Liver (tissue), 9 donors: ENCODE data around the gene FGF12. TPM values are rescaled to one million over a fixed set of nuclear protein-coding genes. Genes with fewer than 3 reads are reported as not detected.

ENCODE experiments used
- DNase-seq: peaks from one replicate; pipeline ENCODE4 v3.0.0-alpha.2; 2017; ENCODE audit warnings: low spot score
- H3K27ac ChIP-seq, 2 donors: one replicate each; pipeline ENCODE4 v1.7.0; 2013; ENCODE audit warnings: inconsistent platforms in 2 of 2, low read length in 2 of 2, control low read depth in 1 of 2, low read depth in 1 of 2, mild to moderate bottlenecking in 1 of 2
- H3K27me3 ChIP-seq, 4 donors: one replicate each; pipeline versions ENCODE4 v1.6.1 to v1.7.0; 2013; ENCODE audit warnings: low read length in 3 of 4, inconsistent platforms in 1 of 4, mild to moderate bottlenecking in 1 of 4, moderate library complexity in 1 of 4; ENCODE audit not compliant: control insufficient read depth in 4 of 4, insufficient read depth in 4 of 4
- H3K36me3 ChIP-seq, 4 donors: one replicate each; pipeline versions ENCODE4 v1.6.1 to v1.7.0; 2013; ENCODE audit warnings: low read length in 3 of 4, mild to moderate bottlenecking in 3 of 4, low read depth in 1 of 4, moderate library complexity in 1 of 4; ENCODE audit not compliant: control insufficient read depth in 4 of 4, insufficient read depth in 3 of 4
- H3K4me1 ChIP-seq, 4 donors: one replicate each; pipeline versions ENCODE4 v1.6.1 to v1.7.0; 2013; ENCODE audit warnings: low read length in 3 of 4, mild to moderate bottlenecking in 3 of 4, moderate library complexity in 1 of 4; ENCODE audit not compliant: control insufficient read depth in 4 of 4, insufficient read depth in 4 of 4
- H3K4me3 ChIP-seq, 3 donors: one replicate each; pipeline versions ENCODE4 v1.6.1 to v1.7.0; 2013; ENCODE audit warnings: low read length in 3 of 3, control low read depth in 1 of 3, low read depth in 1 of 3, mild to moderate bottlenecking in 1 of 3
- H3K9ac ChIP-seq, 2 donors: one replicate each; pipeline ENCODE4 v1.7.0; 2013; ENCODE audit warnings: low read length in 2 of 2, mild to moderate bottlenecking in 2 of 2, moderate library complexity in 2 of 2, control low read depth in 1 of 2, low read depth in 1 of 2
- H3K9me3 ChIP-seq, 4 donors: one replicate each; pipeline versions ENCODE4 v1.6.1 to v1.7.0; 2013; ENCODE audit warnings: low read length in 3 of 4; ENCODE audit not compliant: control insufficient read depth in 4 of 4
- FOXA1 ChIP-seq: IDR thresholded peaks from 2 replicates; pipeline ENCODE4 v1.6.1; 2016; ENCODE audit warnings: antibody characterized with exemption
- GABPA ChIP-seq, 2 donors: IDR thresholded peaks in 1 of 2; conservative IDR thresholded peaks in 1 of 2; 2 replicates each; pipeline ENCODE4 v1.6.1; 2016; ENCODE audit warnings: antibody characterized with exemption in 2 of 2, mild to moderate bottlenecking in 1 of 2, moderate library complexity in 1 of 2
- HNF4A ChIP-seq, 2 donors: conservative IDR thresholded peaks; 2 replicates each; pipeline ENCODE4 v1.6.1; 2016; ENCODE audit warnings: antibody characterized with exemption in 2 of 2, mild to moderate bottlenecking in 2 of 2
- HNF4G ChIP-seq: IDR thresholded peaks from 2 replicates; pipeline ENCODE4 v1.6.1; 2016; ENCODE audit warnings: antibody characterized with exemption
- JUND ChIP-seq, 2 donors: IDR thresholded peaks; 2 replicates each; pipeline ENCODE4 v1.6.1; 2016; ENCODE audit warnings: antibody characterized with exemption in 2 of 2
- NR2F2 ChIP-seq: IDR thresholded peaks from 2 replicates; pipeline ENCODE4 v1.6.1; 2016; ENCODE audit warnings: antibody characterized with exemption
- RAD21 ChIP-seq, 2 donors: IDR thresholded peaks; 2 replicates each; pipeline ENCODE4 v1.6.1; 2016; ENCODE audit warnings: antibody characterized with exemption in 2 of 2, mild to moderate bottlenecking in 2 of 2
- RXRA ChIP-seq, 2 donors: IDR thresholded peaks; 2 replicates each; pipeline ENCODE4 v1.6.1; 2017 to 2018; ENCODE audit warnings: antibody characterized with exemption in 2 of 2, mild to moderate bottlenecking in 1 of 2
- SP1 ChIP-seq: IDR thresholded peaks from 2 replicates; pipeline ENCODE4 v1.6.1; 2018; ENCODE audit warnings: antibody characterized with exemption, mild to moderate bottlenecking
- TAF1 ChIP-seq: conservative IDR thresholded peaks from 2 replicates; pipeline ENCODE4 v1.6.1; 2016; ENCODE audit warnings: antibody characterized with exemption, mild to moderate bottlenecking
- YY1 ChIP-seq: IDR thresholded peaks from 2 replicates; pipeline ENCODE4 v1.6.1; 2016; ENCODE audit warnings: antibody characterized with exemption, mild to moderate bottlenecking
- WGBS: extraction: QIAGEN DNeasy Blood & Tissue Kit; methylation state at CpG from one replicate; pipeline ENCODE4 v1.1.7; 2013; 5-methylcytosine and 5-hydroxymethylcytosine counted together
- polyA plus RNA-seq, 2 donors: library from polyadenylated mRNA; stranded (reverse) in 1 of 2; unstranded in 1 of 2; fragments of 200-250 nt in 1 of 2; fragments of >200 nt in 1 of 2; fragmentation: Nextera tagmentation in 1 of 2; extraction: Ambion mirVana in 1 of 2; gene quantifications; one replicate each; pipeline versions ENCODE4 v1.2.1 to v1.2.3, GENCODE V29; 2013 to 2015
- total RNA-seq, 2 donors: library from RNA; depleted of rRNA; stranded (reverse); fragments of >200 nt; gene quantifications; one replicate each; pipeline ENCODE4 v1.2.3, GENCODE V29; 2014
- TF ChIP-seq, protein P1 (sequence below): IDR thresholded peaks from 2 replicates; pipeline ENCODE4 v1.6.1; 2016; ENCODE audit warnings: antibody characterized with exemption, mild to moderate bottlenecking
- TF ChIP-seq, protein P2 (sequence below): fragments of 150-350 bp; IDR thresholded peaks from 2 replicates; pipeline ENCODE4 v1.5.1; 2017; ENCODE audit warnings: improper control_type of control experiment, low read depth, low read length; ENCODE audit not compliant: missing input control
- TF ChIP-seq, protein P3 (sequence below): IDR thresholded peaks from 2 replicates; pipeline ENCODE4 v1.6.1; 2016; ENCODE audit warnings: antibody characterized with exemption
- TF ChIP-seq, protein P4 (sequence below): IDR thresholded peaks from 2 replicates; pipeline ENCODE4 v1.6.1; 2016; ENCODE audit warnings: antibody characterized with exemption
- donor health status: healthy.
- donor health status: healthy.
- donor health status: healthy.
- donor health status: healthy.
- donor health status: healthy.

The FGF12 gene
- total and polyA plus RNA-seq, 4 donors: 0.11 to 0.59 (median 0.19) TPM

DNA sequence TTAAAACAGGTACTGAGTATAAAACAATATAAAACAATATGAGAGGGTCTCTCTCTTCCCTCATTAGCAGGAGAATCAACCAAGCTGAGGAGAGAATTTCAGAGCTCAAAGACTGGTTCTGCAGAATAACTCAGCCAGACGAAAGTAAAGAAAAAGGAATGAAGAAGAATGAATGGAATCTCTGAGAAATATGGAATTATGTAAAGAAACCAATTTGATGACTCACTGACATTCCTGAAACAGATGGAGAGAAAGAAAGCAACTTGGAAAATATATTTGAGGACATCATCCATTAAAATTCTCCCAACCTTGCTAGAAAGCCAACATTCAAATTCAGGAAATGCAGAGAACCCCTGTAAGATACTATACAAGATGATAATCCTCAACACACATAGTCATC is 635.5 kb downstream of the FGF12 start:
- 38% methylated on average over 1 of the region's 1 CpG for whole genome bisulfite sequencing
- no peak overlapping the region for H3K4me3 ChIP-seq
- H3K9me3 ChIP-seq: no peaks in the 10 kb centered on the region
- no peaks in the 10 kb centered on the region for H3K36me3 ChIP-seq
- no peak overlapping the region for H3K9ac ChIP-seq
- no peak overlapping the region for H3K27ac ChIP-seq
- H3K27me3 ChIP-seq: no peaks in the 10 kb centered on the region
- no peaks in the 10 kb centered on the region for H3K4me1 ChIP-seq
- DNase-seq: no peak
- TF ChIP-seq RAD21 (IDR thresholded peaks at IDR 0.05): no peak
- TF ChIP-seq GABPA (IDR thresholded peaks at IDR 0.05 in 1 of 2, conservative IDR thresholded peaks at IDR 0.05 in 1 of 2): no peak
- TF ChIP-seq, protein P1, sequence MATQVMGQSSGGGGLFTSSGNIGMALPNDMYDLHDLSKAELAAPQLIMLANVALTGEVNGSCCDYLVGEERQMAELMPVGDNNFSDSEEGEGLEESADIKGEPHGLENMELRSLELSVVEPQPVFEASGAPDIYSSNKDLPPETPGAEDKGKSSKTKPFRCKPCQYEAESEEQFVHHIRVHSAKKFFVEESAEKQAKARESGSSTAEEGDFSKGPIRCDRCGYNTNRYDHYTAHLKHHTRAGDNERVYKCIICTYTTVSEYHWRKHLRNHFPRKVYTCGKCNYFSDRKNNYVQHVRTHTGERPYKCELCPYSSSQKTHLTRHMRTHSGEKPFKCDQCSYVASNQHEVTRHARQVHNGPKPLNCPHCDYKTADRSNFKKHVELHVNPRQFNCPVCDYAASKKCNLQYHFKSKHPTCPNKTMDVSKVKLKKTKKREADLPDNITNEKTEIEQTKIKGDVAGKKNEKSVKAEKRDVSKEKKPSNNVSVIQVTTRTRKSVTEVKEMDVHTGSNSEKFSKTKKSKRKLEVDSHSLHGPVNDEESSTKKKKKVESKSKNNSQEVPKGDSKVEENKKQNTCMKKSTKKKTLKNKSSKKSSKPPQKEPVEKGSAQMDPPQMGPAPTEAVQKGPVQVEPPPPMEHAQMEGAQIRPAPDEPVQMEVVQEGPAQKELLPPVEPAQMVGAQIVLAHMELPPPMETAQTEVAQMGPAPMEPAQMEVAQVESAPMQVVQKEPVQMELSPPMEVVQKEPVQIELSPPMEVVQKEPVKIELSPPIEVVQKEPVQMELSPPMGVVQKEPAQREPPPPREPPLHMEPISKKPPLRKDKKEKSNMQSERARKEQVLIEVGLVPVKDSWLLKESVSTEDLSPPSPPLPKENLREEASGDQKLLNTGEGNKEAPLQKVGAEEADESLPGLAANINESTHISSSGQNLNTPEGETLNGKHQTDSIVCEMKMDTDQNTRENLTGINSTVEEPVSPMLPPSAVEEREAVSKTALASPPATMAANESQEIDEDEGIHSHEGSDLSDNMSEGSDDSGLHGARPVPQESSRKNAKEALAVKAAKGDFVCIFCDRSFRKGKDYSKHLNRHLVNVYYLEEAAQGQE: no peak

DNA sequence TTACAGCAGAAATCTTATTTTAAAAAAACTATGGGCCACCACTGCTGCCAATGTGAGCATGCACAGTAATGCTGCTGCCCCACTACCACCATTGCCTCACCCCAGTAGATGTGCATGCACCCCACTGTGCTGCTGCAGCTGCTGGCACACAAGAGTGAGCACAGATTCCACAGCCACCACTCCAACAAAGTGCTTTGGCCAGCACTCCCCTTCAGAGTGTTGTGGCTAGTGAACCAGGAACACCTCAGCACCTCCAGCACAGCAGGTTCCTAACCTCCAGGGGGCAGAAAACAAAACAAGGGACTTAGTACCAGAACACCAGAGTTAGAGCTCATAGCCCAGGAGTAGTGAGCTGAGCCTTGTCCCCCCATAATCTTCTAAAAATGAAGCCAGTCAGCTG is 636.8 kb downstream of the FGF12 start:
- Histone ChIP-seq H3K9ac (no peak overlapping the region), H3K4me1 (no peaks in the 10 kb centered on the region), H3K4me3 (no peak overlapping the region), H3K9me3 (no peaks in the 10 kb centered on the region), H3K36me3 (no peaks in the 10 kb centered on the region), H3K27ac (no peak overlapping the region), H3K27me3 (no peaks in the 10 kb centered on the region)
- TF ChIP-seq, protein P2, sequence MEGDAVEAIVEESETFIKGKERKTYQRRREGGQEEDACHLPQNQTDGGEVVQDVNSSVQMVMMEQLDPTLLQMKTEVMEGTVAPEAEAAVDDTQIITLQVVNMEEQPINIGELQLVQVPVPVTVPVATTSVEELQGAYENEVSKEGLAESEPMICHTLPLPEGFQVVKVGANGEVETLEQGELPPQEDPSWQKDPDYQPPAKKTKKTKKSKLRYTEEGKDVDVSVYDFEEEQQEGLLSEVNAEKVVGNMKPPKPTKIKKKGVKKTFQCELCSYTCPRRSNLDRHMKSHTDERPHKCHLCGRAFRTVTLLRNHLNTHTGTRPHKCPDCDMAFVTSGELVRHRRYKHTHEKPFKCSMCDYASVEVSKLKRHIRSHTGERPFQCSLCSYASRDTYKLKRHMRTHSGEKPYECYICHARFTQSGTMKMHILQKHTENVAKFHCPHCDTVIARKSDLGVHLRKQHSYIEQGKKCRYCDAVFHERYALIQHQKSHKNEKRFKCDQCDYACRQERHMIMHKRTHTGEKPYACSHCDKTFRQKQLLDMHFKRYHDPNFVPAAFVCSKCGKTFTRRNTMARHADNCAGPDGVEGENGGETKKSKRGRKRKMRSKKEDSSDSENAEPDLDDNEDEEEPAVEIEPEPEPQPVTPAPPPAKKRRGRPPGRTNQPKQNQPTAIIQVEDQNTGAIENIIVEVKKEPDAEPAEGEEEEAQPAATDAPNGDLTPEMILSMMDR: no peak
- TF ChIP-seq RXRA (IDR thresholded peaks at IDR 0.05) (no peak), YY1 (no peak), JUND (IDR thresholded peaks at IDR 0.05) (no peak), HNF4G (no peak), SP1 (no peak), GABPA (IDR thresholded peaks at IDR 0.05 in 1 of 2, conservative IDR thresholded peaks at IDR 0.05 in 1 of 2) (no peak), TAF1 (no peak), NR2F2 (no peak), RAD21 (IDR thresholded peaks at IDR 0.05) (no peak), HNF4A (conservative IDR thresholded peaks at IDR 0.05) (no peak), FOXA1 (no peak)
- TF ChIP-seq, protein P3, sequence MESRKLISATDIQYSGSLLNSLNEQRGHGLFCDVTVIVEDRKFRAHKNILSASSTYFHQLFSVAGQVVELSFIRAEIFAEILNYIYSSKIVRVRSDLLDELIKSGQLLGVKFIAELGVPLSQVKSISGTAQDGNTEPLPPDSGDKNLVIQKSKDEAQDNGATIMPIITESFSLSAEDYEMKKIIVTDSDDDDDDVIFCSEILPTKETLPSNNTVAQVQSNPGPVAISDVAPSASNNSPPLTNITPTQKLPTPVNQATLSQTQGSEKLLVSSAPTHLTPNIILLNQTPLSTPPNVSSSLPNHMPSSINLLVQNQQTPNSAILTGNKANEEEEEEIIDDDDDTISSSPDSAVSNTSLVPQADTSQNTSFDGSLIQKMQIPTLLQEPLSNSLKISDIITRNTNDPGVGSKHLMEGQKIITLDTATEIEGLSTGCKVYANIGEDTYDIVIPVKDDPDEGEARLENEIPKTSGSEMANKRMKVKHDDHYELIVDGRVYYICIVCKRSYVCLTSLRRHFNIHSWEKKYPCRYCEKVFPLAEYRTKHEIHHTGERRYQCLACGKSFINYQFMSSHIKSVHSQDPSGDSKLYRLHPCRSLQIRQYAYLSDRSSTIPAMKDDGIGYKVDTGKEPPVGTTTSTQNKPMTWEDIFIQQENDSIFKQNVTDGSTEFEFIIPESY: no peak
- TF ChIP-seq, protein P1: no peak
- TF ChIP-seq, protein P4, sequence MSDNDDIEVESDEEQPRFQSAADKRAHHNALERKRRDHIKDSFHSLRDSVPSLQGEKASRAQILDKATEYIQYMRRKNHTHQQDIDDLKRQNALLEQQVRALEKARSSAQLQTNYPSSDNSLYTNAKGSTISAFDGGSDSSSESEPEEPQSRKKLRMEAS: no peak
- DNase-seq: no peak
